ENCODE results near the gene MSRB2.

Gene MSRB2

DNA sequence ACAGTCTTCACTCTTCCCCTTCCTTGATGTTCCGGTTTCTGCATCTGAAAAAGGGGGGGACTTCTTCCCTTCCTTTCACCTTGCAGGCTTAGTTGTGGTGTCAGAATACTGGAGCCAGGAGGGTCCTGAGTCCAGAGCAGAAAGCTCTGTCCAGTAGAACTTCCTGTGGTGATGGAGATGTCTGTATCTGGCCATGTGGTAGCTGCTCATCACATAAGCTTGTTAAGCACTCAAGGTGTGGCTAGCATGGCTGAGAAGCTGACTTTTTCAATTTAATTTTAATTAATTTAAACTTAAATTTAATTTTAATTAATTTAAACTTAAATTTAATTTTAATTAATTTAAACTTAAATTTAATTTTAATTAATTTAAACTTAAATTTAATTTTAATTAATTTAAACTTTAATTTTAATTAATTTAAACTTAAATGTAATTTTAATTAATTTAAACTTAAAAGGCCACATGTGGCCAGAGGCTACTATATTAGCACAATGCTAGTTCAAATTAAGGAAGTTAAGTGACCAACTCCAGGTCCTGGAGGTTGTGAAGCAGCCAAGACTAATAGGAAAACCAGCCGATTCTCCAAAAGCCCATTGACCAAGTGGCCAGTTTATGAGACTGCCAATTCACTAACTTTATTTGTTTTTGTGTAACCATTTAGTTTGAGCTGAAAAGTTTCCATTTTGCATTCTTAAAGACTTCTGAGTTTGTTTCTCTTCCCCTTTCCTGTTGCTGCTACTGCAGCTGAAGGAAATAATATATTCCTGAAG is 16.3 kb downstream of the MSRB2 start:
- DNase-seq (ENCODE audit: low read depth in 1 of 2, low spot score in 1 of 2): no peak

DNA sequence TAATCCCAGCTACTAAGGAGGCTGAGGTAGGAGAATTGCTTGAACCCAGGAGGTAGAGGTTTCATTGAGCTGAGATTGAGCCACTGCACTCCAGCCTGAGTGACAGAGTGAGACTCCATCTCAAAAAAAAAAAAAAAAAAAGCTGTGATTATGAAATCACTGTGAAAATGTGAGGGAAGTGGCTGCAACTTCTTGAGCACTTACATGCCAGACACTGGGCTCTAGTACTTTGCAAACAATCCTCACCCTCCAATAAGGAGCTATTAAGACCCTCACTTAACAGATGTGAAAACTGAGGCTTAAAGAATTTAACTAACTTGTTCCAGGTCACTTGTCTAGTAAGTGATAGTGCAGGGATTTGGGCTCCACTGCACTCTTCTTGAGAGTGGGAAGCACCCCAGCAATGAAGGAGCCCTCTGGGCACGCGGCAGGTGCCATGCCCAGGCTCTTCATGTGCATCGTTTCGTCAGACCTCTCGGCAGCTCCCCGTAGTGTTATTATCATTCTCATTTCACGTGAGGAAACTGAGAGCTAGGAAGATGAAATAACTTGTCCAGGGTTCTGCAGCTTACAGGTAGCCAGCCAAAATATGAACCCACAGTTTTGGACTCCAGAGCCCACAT is 19.0 kb downstream of the MSRB2 start:
- DNase-seq (ENCODE audit: low read depth in 1 of 2, low spot score in 1 of 2): no peak

DNA sequence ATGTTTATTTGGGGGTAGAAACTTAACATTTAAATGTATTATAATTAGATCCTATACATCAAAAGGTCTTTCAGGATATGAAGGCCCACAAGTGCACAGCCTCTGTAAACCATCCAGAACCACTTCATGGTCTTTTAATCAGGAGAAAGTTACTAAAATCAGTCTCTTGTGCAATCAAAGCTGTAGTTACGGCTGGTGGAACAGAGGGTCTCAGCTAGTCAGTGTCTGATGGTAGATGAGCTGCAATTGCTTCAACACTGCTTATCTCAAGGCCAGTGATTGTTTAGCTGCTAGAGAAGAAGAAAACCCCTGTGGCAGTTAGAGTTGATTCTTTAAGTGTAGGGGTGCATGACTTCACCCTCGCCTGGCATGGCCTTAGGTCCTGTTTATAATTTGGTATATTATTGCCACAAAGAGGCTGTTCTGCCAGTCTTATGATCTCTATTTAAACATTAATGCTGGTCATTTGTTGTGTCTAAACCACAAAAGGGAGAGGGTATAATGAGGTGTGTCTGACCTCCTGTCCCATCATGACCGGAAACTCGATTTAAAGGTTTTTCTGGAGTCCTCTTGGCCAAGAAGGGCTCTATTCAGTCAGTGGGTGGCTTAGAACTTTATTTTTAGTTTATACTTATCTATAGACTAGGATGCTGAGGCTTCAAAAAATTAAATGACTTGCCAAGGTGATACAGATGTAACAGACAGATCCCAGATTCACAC is 21.3 kb downstream of the MSRB2 start:
- DNase-seq (ENCODE audit: low read depth in 1 of 2, low spot score in 1 of 2): no peak

DNA sequence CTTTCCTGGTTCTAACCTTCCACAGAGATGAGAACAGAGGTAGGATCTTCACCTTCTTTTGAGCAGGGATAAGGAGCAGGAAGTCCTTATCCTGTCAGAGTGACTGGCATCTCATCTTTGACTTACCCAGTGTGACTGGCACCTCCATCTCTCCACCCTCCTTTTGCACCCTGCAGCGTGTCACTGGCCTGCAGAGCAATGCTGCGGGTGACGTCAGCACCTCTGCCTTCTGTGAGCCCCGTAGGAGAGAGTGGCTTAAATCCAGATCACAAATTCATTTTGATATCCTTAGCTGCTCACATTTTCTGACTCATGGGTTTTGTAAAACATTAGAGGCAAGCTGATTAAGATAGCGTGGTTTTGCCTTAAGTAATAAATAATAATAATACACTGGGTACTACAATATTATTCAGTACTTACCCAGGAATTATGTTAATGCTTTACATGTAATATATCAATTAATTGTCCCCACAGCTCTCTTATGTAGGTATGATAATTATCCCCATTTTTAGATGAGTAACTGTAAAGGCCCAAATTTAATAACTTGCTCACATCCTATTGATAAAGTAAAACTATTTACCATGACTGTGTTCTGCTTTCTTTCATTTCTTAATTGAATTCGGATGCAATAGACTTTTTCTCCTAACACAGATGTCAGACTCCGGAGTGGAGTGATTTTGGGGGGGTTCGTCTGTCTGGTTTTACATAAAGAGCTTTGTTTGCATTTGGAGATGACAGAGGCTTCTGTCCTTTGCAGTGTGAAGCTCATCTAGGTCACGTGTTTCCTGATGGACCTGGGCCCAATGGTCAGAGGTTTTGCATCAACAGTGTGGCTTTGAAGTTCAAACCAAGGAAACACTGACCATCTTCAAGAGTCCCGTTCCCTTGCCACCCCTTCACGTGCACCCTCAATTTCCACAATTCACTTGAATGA is 24.9 kb downstream of the MSRB2 start:
- DNase-seq (ENCODE audit: low read depth in 1 of 2, low spot score in 1 of 2): no peak

DNA sequence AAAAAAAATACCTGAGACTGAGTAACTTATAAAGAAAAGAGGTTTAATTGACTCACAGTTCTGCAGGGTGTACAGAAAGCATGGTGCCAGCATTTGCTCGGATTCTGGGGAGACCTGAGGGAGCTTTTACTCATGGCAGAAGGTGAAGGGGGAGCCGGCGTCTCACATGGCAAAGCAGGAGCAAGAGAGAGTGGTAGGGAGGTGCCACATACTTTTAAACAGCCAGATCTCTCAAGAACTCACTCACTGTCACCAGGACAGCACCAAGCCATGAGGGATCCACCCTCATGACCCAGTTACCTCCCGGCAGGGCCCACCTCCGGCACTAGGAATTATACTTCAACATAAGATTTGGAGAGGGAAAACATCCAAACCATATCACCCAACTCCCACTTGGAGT is 25.8 kb downstream of the MSRB2 start:
- no peak for DNase-seq (ENCODE audit: low read depth in 1 of 2, low spot score in 1 of 2)

DNA sequence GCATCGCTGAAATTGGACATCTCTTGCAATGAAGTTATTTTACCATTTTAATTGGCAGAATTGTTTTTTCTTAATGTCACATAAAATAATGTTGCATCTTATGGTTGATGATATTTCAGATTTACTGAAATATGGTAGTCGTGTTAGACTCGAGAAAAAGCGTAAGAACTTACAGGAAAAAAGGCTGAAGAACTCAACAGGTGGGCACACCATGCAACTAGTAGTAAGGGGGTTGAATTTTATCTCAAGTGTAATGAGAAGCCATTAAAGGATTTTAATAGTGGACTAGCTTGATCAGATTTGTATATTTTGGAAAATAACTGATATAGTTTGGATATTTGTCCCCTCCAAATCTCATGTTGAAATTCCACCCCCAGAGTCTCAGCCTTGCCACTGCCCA is 41.1 kb downstream of the MSRB2 start:
- no peak for DNase-seq (ENCODE audit: low read depth in 1 of 2, low spot score in 1 of 2)

DNA sequence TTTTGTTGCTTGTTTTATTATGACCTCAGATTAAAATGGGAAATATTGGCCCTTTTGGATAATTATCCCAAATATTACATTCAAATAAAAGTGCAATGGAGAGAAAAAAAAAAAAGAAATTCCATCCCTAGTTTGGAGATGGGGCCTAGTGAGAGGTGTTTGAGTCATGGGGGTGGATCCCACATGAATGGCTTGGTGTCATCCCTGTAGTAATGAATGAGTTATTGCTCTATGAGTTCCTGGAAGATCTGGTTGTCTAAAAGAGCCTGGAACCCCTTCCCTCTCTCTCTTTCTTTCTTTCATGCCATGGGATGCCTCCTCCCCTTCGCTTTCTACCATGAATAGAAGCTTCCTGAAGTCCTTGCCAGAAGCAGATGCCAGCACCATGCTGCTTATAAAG is 44.3 kb downstream of the MSRB2 start:
- no peak for DNase-seq (ENCODE audit: low read depth in 1 of 2, low spot score in 1 of 2)

DNA sequence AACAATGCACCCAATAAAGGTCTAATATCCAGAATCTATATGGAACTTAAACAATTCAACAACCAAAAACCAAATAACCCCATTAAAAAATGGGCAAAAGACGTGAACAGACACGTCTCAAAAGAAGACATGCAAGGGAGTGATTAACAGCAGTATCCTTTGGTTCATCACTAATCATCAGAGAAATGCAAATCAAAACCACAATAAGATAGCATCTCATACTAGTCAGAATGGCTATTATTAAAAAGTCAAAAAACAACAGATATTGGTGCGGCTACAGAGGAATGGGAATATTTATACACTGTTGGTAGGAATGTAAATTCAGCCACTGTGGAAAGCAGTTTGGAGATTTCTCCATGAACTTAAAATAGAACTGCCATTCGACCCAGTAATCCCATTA is 46.6 kb downstream of the MSRB2 start:
- DNase-seq (ENCODE audit: low read depth in 1 of 2, low spot score in 1 of 2): no peak

DNA sequence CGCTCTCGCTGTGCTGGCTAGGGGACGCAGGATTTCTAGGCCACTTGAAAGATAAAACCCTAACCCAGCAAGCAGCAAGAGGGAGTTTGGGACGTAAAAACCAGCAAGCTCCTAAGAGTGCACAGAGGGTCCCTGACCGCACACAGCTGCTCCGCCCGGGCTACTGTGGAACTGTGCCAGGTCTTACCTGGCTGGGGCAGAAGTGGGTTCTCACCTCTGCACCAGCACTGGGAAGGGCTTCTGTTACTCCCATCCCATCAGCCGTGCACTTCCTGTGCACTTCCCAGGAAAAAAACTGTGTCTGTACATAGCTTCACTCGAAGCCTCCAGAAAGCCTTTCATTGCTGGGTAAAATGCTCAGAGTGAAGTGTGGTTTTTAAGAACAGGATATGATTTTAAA is 50.9 kb downstream of the MSRB2 start:
- DNase-seq (ENCODE audit: low read depth in 1 of 2, low spot score in 1 of 2): no peak

DNA sequence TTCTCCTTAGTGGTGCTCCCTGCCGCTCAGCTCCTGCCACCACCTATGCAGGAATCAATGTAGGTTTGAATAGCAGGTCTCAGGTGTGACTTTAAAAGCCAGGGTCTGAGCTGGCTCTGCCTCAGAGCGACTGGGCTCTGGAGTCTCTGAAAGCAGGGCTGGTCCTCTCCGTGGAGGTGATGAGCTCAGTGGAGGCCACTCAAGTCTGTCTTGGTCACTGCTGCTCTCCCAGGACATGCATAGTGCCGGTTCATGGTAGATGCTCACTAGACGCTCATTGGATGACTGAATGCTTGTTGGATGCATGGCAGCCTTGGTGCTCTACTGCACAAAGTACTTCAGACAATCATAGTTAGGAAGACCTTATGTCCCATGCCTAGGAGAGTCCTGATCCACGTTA is 51.7 kb downstream of the MSRB2 start:
- DNase-seq (ENCODE audit: low read depth in 1 of 2, low spot score in 1 of 2): no peak

DNA sequence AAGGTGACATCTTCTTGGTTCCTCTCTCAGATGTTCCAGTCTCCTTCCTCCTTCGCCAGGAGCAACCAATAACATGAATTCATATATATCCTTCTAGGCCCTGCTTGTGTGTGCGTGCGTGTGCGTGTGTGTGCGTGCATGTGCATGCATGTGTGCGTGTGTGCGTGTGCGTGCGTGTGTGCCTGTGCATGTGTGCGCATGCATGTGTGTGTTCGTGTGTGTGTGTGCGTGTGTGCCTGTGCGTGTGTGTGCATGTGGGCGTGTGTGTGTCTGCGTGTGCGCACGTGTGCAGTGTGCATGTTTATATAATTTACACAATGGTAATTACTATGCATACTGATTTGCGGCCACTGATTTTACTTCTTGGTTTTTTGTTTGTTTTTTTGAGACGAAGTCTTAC is 52.8 kb downstream of the MSRB2 start:
- DNase-seq (ENCODE audit: low read depth in 1 of 2, low spot score in 1 of 2): no peak

DNA sequence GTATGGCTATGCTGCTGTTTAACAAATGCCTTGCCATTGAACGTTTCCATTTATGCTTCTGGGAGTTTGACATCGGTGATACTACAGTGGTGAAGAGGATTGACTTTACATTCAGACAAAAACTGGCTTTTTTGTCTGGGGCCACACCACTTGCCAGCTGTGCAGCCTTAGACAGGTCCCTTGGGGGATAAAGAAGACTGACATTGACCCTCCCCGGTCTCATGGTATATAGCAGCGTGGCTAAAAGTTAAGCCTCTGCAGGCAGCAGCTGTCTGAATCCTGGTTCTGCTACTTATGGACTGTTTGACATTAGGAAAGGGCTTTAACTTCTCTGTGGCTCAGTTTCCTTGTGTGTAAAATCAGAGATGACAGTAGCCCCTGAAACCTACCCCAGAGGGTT is 54.7 kb downstream of the MSRB2 start:
- DNase-seq (ENCODE audit: low read depth in 1 of 2, low spot score in 1 of 2): no peak

DNA sequence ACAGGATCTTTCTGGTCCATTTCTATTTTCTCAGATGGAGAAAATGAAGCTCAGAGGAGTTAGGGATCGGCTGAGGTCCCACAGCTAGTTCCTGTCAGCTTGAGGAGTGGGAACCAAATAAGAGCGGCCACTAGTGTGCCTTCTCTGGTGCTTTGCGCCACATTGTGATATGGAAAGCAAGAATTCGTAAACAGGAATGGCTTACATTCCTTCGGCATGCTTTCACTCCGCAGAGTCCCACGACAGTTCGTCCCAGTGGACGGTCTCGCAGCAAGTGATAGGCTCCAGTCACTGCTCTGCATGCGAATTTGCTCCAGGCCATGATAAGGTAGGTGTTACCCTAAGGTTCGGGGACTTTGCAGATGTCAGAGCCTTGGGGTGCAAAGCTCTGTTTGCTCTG is 55.2 kb downstream of the MSRB2 start:
- DNase-seq (ENCODE audit: low read depth in 1 of 2, low spot score in 1 of 2): no peak

DNA sequence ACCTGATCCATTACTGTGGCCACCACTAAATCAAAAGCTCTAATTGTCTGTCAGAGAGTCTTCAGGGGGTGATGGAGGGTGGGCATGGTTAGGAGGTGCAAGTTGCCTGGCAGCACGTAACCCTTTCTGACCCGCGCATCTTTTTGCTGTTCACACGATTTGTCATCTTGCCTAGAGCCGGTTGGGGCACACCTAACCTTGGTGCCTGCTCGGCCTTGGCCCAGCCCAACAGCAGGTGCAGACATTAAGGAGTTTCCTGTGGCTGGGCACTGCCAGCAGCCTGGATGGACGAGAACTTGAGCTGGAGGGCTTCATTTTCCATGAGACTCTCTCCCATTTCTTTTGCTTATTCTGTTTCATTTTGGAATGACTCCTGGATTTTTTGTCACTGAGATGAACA is 55.7 kb downstream of the MSRB2 start:
- no peak for DNase-seq (ENCODE audit: low read depth in 1 of 2, low spot score in 1 of 2)

DNA sequence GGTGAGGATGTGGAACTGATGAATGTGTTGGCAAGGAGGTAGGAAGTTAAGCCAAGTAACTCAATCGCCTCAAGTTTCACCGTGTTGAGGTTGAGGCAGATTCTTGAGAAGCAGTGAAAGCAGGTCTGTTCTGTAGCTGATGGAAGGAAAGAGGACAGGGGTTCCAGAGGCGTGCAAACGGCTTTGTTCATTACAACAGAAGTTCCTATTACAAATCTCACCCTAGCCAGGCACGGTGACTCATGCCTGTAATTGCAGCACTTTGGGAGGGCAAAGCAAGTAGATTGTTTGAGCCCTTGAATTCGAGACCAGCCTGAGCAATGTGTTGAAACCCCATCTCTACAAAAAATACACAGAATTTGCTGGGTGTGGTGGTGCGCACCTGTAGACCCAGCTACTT is 59.8 kb downstream of the MSRB2 start:
- DNase-seq (ENCODE audit: low read depth in 1 of 2, low spot score in 1 of 2): no peak

DNA sequence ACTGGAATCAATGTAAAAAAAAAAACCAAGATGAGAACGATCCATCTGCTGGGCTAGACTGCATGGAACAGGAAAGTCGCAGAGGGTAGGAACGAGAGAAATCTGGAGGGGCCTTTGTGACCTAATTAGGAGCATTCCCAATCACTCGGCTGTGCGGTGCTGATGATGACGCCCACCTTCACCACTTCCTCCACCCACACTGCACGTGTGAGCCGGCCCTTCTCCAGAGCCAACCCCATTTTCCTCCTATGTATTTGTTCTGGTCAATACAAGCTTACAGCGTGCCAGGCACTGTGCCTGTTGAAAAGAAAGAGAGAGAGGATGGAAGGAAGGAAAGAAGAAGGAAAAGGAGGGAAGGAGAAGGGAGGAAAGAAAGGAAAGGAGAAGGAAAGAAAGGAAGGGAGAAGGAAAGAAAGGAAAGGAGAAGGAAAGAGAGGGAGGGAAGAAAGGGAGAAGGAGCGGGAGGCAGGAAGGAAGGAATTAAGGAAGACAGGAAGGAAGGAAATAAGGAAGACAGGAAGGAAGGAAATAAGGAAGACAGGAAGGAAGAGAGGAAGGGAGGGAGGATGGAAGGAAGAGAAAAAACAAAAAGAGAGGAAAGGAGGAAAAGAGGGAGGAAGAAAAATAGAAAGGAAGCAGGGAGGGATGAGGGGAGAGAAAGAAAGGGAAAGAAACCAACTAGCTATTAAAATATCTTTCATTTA is 61.2 kb downstream of the MSRB2 start:
- no peak for DNase-seq (ENCODE audit: low read depth in 1 of 2, low spot score in 1 of 2)

DNA sequence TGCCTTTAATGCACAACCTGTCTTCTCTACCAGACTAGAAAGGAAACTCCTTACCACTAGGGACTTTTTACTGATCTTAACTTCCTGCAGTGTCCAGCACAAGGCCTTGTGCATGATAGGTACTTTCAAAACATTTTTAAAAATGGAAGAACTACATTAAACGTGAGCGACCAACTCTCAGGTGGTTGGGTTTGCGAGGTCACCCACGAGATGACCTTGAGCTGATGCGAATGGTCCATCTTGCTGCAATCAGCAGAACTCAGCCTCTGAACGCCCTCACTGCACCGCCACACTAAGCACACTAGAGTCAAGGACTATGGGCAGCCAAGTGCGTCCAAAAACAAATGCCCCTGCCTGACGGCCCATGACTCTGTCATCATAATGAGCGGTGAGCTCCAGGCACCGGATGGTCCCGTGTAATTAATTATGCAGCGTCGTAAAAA is 61.9 kb downstream of the MSRB2 start:
- no peak for DNase-seq (ENCODE audit: low read depth in 1 of 2, low spot score in 1 of 2)

DNA sequence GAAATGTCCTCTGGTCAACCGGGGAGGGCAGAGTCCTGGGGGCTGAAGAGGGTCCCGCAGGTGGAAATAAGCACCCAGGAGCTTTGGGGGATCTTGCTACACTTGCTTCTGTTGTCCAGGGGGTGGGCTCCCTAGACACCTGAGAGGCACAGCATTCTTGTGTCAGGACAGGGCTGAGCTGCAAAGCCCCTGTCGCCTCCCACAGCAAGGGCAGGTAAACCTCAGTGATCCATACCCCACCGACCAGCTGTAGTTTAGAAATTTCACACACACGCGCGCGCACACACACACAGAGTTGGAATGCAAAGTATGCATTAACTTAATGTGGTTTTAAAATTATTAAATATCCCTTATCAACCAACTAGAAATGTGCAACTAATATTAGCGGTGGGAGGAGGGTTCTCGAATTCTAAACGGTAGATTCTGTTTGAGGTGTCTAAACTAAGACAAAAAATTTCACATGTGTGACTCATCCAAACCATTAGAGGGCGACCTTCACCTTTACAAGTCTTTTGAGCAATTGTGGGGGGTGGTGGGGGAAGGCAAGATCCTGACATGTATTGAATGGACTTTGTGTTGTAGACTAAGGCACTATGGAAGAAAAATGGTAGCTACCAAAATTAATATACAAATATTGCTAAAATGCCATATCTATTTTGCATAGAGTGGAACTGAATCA is 62.5 kb downstream of the MSRB2 start:
- DNase-seq (ENCODE audit: low read depth in 1 of 2, low spot score in 1 of 2): no peak

DNA sequence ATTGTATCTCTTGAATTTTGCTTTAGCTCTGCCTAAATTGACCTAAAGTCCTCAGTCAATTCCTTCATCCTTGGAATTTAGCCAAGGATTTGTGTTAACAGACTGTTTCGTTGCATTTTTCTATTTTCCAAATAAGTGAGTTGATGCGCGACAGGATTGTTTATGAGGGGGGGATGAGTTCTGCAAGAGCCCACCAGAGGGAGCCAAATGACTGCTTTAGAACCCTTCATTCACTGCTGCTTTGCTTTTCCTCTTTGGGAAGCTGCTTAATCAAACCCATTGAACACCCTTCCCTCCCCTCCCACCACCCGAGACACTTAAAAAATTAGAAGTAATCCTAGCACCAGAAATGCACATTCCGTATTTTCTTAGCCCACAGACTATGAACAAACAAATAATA is 63.0 kb downstream of the MSRB2 start:
- DNase-seq (ENCODE audit: low read depth in 1 of 2, low spot score in 1 of 2): peak in 1 of 2 donors; percentile 21

DNA sequence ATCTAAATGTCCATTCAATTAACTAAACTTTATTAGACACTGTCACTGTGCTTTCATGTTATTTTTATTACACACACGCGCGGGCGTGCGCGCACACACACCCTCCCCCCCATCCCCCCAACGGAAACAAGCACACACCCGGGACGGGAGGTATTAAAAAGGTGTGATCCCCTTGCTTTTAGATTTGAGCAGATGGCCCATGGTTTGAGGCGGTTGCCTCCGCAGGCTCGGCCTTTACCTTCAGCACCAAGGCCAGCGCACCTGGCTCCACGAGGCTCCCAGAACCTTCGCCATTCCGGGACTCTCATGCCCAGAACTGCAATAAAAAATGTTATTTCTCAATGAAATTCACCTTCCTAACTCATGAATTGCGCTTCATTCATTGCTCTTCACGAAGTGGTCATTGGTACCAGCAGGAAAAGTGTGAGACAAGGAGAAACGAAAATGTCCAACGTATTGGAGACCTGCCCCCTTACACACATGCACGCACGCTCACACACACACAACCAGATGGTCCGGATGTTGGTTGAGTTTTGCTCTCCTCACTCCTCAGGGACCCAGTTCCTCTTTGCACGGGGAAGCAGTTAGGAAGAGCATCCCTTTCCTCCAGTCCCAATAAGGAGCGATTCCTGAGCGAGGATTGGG is 76.0 kb downstream of the MSRB2 start:
- no peak for DNase-seq (ENCODE audit: low read depth in 1 of 2, low spot score in 1 of 2)
